Activated CD8-positive, alpha-beta memory T cell treated with anti-CD3 and anti-CD28 coated beads, Interleukin-2, amount 10 ng/mL, durations not matched to agents 7 days and 5 days (primary cell): ENCODE data around the gene RSBN1L. TPM values are rescaled to one million over a fixed set of nuclear protein-coding genes. Genes with fewer than 3 reads are reported as not detected.

ENCODE experiments used
- ATAC-seq: fragments of 150-1000 bp; cut with Tn5 transposase; one replicate; pipeline ENCODE4 v1.10.0; 2021; ENCODE audit warnings: moderate library complexity
- CTCF ChIA-PET: fragments of 350-600 bp; sonication (Branson Sonifier 250); formaldehyde crosslinking; loops from one replicate; lab custom pipeline; 2021; ENCODE audit warnings: antibody characterized with exemption; lab: Charles Lee
- DNase-seq: peaks from one replicate; pipeline ENCODE4 v3.0.0-alpha.2; 2020
- H3K27ac Mint-ChIP-seq: one replicate; pipeline ENCODE4 v1.8.0; 2021; ENCODE audit warnings: mild to moderate bottlenecking, mixed read lengths
- H3K27me3 Mint-ChIP-seq: one replicate; pipeline ENCODE4 v1.8.0; 2021; ENCODE audit warnings: mixed read lengths
- H3K36me3 Mint-ChIP-seq: one replicate; pipeline ENCODE4 v1.8.0; 2021; ENCODE audit warnings: mild to moderate bottlenecking, mixed read lengths
- H3K4me1 Mint-ChIP-seq: one replicate; pipeline ENCODE4 v1.8.0; 2021; ENCODE audit warnings: mixed read lengths
- H3K4me3 Mint-ChIP-seq: one replicate; pipeline ENCODE4 v1.8.0; 2021; ENCODE audit warnings: mild to moderate bottlenecking, moderate library complexity, mixed read lengths
- H3K9me3 Mint-ChIP-seq: one replicate; pipeline ENCODE4 v1.8.0; 2022; ENCODE audit warnings: low read depth, mixed read lengths
- total RNA-seq, 2 experiments: library from RNA; stranded (reverse); gene quantifications; one replicate each; pipeline ENCODE4 v1.2.3, GENCODE V29; 2021

Gene RSBN1L
- total RNA-seq, 2 experiments from 2014 or later, result 23.3 to 26.7 TPM

DNA sequence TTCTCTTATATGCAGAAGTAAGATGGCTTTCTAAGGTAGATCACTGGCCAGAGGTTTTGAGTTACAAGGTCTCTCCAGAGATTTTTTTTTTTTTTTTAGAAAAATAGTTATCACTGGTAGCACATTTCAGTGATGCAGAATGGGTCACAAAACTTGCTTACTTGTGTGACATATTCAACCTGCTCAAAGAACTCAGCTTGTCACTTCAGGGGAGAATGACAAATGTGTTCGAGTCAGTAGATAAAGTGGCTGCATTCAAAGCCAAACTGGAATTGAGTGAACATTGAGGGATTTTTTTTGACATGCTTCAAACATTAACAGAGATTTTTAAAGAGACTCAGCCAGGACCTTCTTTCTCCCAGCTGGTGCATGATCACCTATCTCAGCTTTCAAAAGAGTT lies 135.7 kb downstream of the RSBN1L start:
- Mint-ChIP-seq H3K4me3 (no peak overlapping the region), H3K36me3 (peaks cover 13% of the 10 kb centered on the region), H3K4me1 (peaks cover 24% of the 10 kb centered on the region), H3K9me3 (no peaks in the 10 kb centered on the region), H3K27me3 (no peaks in the 10 kb centered on the region), H3K27ac (no peak overlapping the region)
- CTCF ChIA-PET, result interaction anchor here (0.5 to 0.7 kb wide), 2 partner anchors 17 to 146 kb away, joined by 3 read pairs; no protein-coding TSS in a partner anchor
- no peak for ATAC-seq
- DNase-seq, result no peak

Other genes with a start within 250 kb of the RSBN1L start
- gene PTPN12, start 159.2 kb upstream of the RSBN1L start, total RNA-seq, result 10 to 100 TPM; 20.6 to 20.8 TPM
- gene TMEM60, start 102.0 kb downstream of the RSBN1L start, total RNA-seq, result 10 to 100 TPM; 13.2 to 19.4 TPM
- gene PHTF2, start 102.3 kb downstream of the RSBN1L start, total RNA-seq, result 10 to 100 TPM; 41.5 to 56.4 TPM